HCT116 (cell line): ENCODE measurements around the gene RLN3. TPM values are rescaled to one million over a fixed set of nuclear protein-coding genes. Genes with fewer than 3 reads are reported as not detected.

Experiments used
- ATAC-seq: fragments of 200-7000 bp; cut with Tn5 transposase; 2 replicates; pipeline ENCODE4 v1.9.1; 2020; ENCODE audit warnings: mild to moderate bottlenecking, moderate library complexity
- BruUV-seq: library from RNA; stranded (reverse); fragments of 400-500 nt; replicated peaks from 2 replicates; lab custom pipeline; 2021; lab: Mats Ljungman, UMichigan
- CTCF ChIA-PET: fragments of 300-600 bp; sonication (Branson Sonifier 250); formaldehyde crosslinking; loops from one replicate; lab custom pipeline; 2021; ENCODE audit warnings: antibody characterized with exemption; lab: Charles Lee
- POLR2A ChIA-PET: fragments of 300-600, 350-600 bp; sonication (Branson Sonifier 250); formaldehyde crosslinking; loops from one replicate; lab custom pipeline; 2021; ENCODE audit warnings: antibody characterized with exemption; lab: Charles Lee
- RAD21 ChIA-PET, 2 experiments: fragments of 300-600 bp; sonication (Branson Sonifier 250); formaldehyde crosslinking; loops; one replicate each; lab custom pipeline; 2023; ENCODE audit warnings: low total read pairs in 2 of 2; ENCODE audit not compliant: uncharacterized antibody in 2 of 2, unreplicated experiment in 2 of 2, low non-redundant PET in 1 of 2; lab: Charles Lee
- DNase-seq: peaks from one replicate; pipeline ENCODE4 v3.0.0-alpha.2; 2010; ENCODE audit warnings: low read depth, low spot score
- H2AFZ ChIP-seq: fragments of 200-600 bp; shearing (Covaris generic), sonication (generic); 2 replicates; pipeline ENCODE4 v1.6.1; 2017; ENCODE audit warnings: low read depth, mixed run types, mixed read lengths, antibody characterized with exemption, low read length; ENCODE audit not compliant: poor library complexity, severe bottlenecking
- H3K27ac ChIP-seq: 2 replicates; pipeline ENCODE4 v1.5.1; 2012; ENCODE audit warnings: low read depth, low read length
- H3K27me3 ChIP-seq: fragments of 200-600 bp; sonication (generic); 2 replicates; pipeline ENCODE4 v1.6.1; 2016; ENCODE audit warnings: mixed run types, low read length, mixed read lengths; ENCODE audit not compliant: insufficient read depth
- H3K36me3 ChIP-seq, 2 experiments: fragments of 200-500 bp in 1 of 2; fragments of 200-600 bp in 1 of 2; sonication (Bioruptor generic) in 1 of 2; sonication (generic) in 1 of 2; 2 replicates each; pipeline versions ENCODE4 v1.5.1 to v1.6.1; 2014 to 2016; ENCODE audit warnings: low read length in 2 of 2, inconsistent platforms in 1 of 2, mixed read lengths in 1 of 2, mixed run types in 1 of 2; ENCODE audit not compliant: insufficient read depth in 2 of 2, control insufficient read depth in 1 of 2
- H3K4me1 ChIP-seq, 2 experiments: fragments of 200-600 bp in 1 of 2; sonication (generic) in 1 of 2; 2 replicates each; pipeline versions ENCODE4 v1.5.1 to v1.6.1; 2012 to 2017; ENCODE audit warnings: low read length in 2 of 2, inconsistent platforms in 1 of 2, mild to moderate bottlenecking in 1 of 2, mixed read lengths in 1 of 2, mixed run types in 1 of 2, moderate library complexity in 1 of 2; ENCODE audit not compliant: insufficient read depth in 2 of 2, control insufficient read depth in 1 of 2
- H3K4me2 ChIP-seq: fragments of 200-600 bp; sonication (generic); 2 replicates; pipeline ENCODE4 v1.6.1; 2017; ENCODE audit warnings: mixed run types, low read length, mixed read lengths
- H3K4me3 ChIP-seq, 2 experiments: fragments of 200-600 bp in 1 of 2; sonication (generic) in 1 of 2; replicated peaks in 1 of 2; 2 replicates each; pipeline ENCODE4 v1.5.1; 2011 to 2016; ENCODE audit warnings: low read length in 2 of 2, control low read depth in 1 of 2, low read depth in 1 of 2, mild to moderate bottlenecking in 1 of 2, mixed read lengths in 1 of 2, mixed run types in 1 of 2
- H3K79me2 ChIP-seq: fragments of 200-600 bp; sonication (generic); 2 replicates; pipeline ENCODE4 v1.6.1; 2017; ENCODE audit warnings: mild to moderate bottlenecking, mixed run types, low read length, moderate library complexity, mixed read lengths; ENCODE audit not compliant: insufficient read depth
- H3K9ac ChIP-seq: fragments of 200-600 bp; sonication (generic); 2 replicates; pipeline ENCODE4 v1.6.1; 2016; ENCODE audit warnings: low read length, mixed read lengths
- H3K9me2 ChIP-seq: fragments of 200-600 bp; sonication (generic), shearing (Covaris generic); 2 replicates; pipeline ENCODE4 v1.6.1; 2017; ENCODE audit warnings: mixed run types, mild to moderate bottlenecking, moderate library complexity; ENCODE audit not compliant: insufficient read depth
- H3K9me3 ChIP-seq, 2 experiments: fragments of 200-500 bp in 1 of 2; fragments of 200-600 bp in 1 of 2; sonication (Bioruptor generic) in 1 of 2; sonication (generic) in 1 of 2; 2 replicates each; pipeline ENCODE4 v1.6.1; 2014 to 2017; ENCODE audit warnings: low read length in 2 of 2, mixed read lengths in 2 of 2, inconsistent platforms in 1 of 2, low read depth in 1 of 2, mild to moderate bottlenecking in 1 of 2, mixed run types in 1 of 2, moderate library complexity in 1 of 2; ENCODE audit not compliant: control insufficient read depth in 1 of 2, insufficient read depth in 1 of 2
- H4K20me1 ChIP-seq: fragments of 200-600 bp; sonication (generic), shearing (Covaris generic); 2 replicates; pipeline ENCODE4 v1.6.1; 2017; ENCODE audit warnings: mixed run types, mild to moderate bottlenecking, moderate library complexity; ENCODE audit not compliant: insufficient read depth
- CEBPB ChIP-seq: IDR thresholded peaks from 2 replicates; pipeline ENCODE4 v1.6.1; 2012; ENCODE audit warnings: low read depth
- EGR1 ChIP-seq: IDR thresholded peaks from 2 replicates; pipeline ENCODE4 v1.6.1; 2012; ENCODE audit warnings: low read depth
- ELF1 ChIP-seq: IDR thresholded peaks from 2 replicates; pipeline ENCODE4 v1.6.1; 2012; ENCODE audit warnings: low read depth, borderline replicate concordance
- EZH2phosphoT487 ChIP-seq: fragments of 200-600 bp; IDR thresholded peaks from 2 replicates; pipeline ENCODE4 v1.6.1; 2018; ENCODE audit warnings: antibody characterized with exemption, borderline replicate concordance
- FOSL1 ChIP-seq: IDR thresholded peaks from 2 replicates; pipeline ENCODE4 v1.6.1; 2012; ENCODE audit warnings: low read depth
- JUND ChIP-seq: IDR thresholded peaks from 2 replicates; pipeline ENCODE4 v1.6.1; 2012
- POLR2AphosphoS5 ChIP-seq: IDR thresholded peaks from 2 replicates; pipeline ENCODE4 v1.6.1; 2011; ENCODE audit warnings: mild to moderate bottlenecking, low read depth, low read length, moderate library complexity
- RAD21 ChIP-seq: IDR thresholded peaks from 2 replicates; pipeline ENCODE4 v1.6.1; 2012; ENCODE audit warnings: low read depth, mild to moderate bottlenecking
- TCF7L2 ChIP-seq: IDR thresholded peaks from 2 replicates; pipeline ENCODE4 v1.7.0; 2011; ENCODE audit warnings: borderline replicate concordance, inconsistent platforms; ENCODE audit not compliant: insufficient read depth, insufficient read length; ENCODE audit errors: extremely low read depth
- ZFX ChIP-seq: fragments of 450-650 bp; IDR thresholded peaks from 2 replicates; pipeline ENCODE4 v1.6.1; 2017
- ZNF274 ChIP-seq: fragments of 200-500 bp; sonication (Bioruptor generic); IDR thresholded peaks from 2 replicates; pipeline ENCODE4 v1.6.1; 2014; ENCODE audit warnings: mild to moderate bottlenecking, low read depth, low read length, inconsistent platforms
- intact Hi-C: fragments of 100-400 bp; cut with micrococcal nuclease; formaldehyde crosslinking; loops from 2 replicates; pipeline ENCODE4 v1.10.0; 2022
- total RNA-seq: library from RNA; stranded (reverse); gene quantifications from one replicate; pipeline ENCODE4 v1.2.1, GENCODE V29; 2021; ENCODE audit not compliant: unreplicated experiment
- TF ChIP-seq, protein P1 (sequence below), 3 experiments: fragments of 200-600 bp in 1 of 3; sonication (generic) in 1 of 3; IDR thresholded peaks in 2 of 3; conservative IDR thresholded peaks in 1 of 3; 2 replicates each; pipeline ENCODE4 v1.5.1; 2012 to 2017; ENCODE audit warnings: low read depth in 2 of 3, low read length in 2 of 3, antibody characterized with exemption in 1 of 3, borderline replicate concordance in 1 of 3, control low read depth in 1 of 3, mild to moderate bottlenecking in 1 of 3, mixed read lengths in 1 of 3, mixed run types in 1 of 3, moderate library complexity in 1 of 3; ENCODE audit not compliant: insufficient read depth in 1 of 3
- TF ChIP-seq, protein P2 (sequence below): IDR thresholded peaks from 2 replicates; pipeline ENCODE4 v1.6.1; 2012; ENCODE audit warnings: low read depth
- TF ChIP-seq, protein P3 (sequence below): IDR thresholded peaks from 2 replicates; pipeline ENCODE4 v1.6.1; 2012
- TF ChIP-seq, protein P4 (sequence below): IDR thresholded peaks from 2 replicates; pipeline ENCODE4 v1.6.1; 2012

Gene RLN3
- total RNA-seq, 1 experiment from 2014 or later, result not detected

DNA sequence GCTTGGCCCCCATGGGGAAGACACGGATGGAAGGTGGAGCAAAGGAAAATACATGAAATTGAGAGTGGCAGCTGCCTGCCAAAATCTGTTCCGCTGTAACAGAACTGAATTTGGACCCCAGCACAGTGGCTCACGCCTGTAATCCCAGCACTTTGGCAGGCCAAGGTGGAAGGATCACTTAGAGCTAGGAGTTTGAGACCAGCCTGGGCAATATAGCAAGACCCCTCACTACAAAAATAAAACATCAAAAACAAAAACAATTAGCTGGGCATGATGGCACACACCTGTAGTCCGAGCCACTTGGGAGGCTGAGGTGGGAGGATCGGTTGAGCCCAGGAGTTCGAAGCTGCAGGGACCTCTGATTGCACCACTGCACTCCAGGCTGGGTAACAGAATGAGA, 24.5 kb downstream of the RLN3 start:
- POLR2A ChIA-PET, result interaction anchor here (0.6 kb wide), 1 partner anchor 29 kb away, joined by 3 read pairs; no protein-coding TSS in a partner anchor
- Histone ChIP-seq H3K9me2 (no peaks in the 10 kb centered on the region), H3K4me3 (no peak overlapping the region), H3K4me1 (peaks cover 0 to 6% of the 10 kb centered on the region in 2 experiments; a peak in 1 of 4 replicates), H4K20me1 (no peaks in the 10 kb centered on the region), H3K36me3 (peaks cover 0 to 6% of the 10 kb centered on the region in 2 experiments; a peak in 2 of 4 replicates), H3K27me3 (no peaks in the 10 kb centered on the region), H3K9me3 (no peaks in the 10 kb centered on the region), H3K27ac (no peak overlapping the region), H3K79me2 (no peaks in the 10 kb centered on the region), H2AFZ (no peak overlapping the region), H3K9ac (no peak overlapping the region), H3K4me2 (no peak overlapping the region)
- ATAC-seq (no peak), DNase-seq (no peak)
- BruUV-seq, result TSS peak; percentile 91
- intact Hi-C loops, result no loop called here
- TF ChIP-seq JUND (no peak), FOSL1 (no peak), ZFX (no peak), ZNF274 (no peak), ELF1 (no peak), CEBPB (no peak), POLR2AphosphoS5 (no peak)
- CTCF ChIA-PET, result interaction anchor here (1.2 kb wide), 1 partner anchor 10 kb away, joined by 7 read pairs; no protein-coding TSS in a partner anchor
- RAD21 ChIA-PET, result no interaction called here

DNA sequence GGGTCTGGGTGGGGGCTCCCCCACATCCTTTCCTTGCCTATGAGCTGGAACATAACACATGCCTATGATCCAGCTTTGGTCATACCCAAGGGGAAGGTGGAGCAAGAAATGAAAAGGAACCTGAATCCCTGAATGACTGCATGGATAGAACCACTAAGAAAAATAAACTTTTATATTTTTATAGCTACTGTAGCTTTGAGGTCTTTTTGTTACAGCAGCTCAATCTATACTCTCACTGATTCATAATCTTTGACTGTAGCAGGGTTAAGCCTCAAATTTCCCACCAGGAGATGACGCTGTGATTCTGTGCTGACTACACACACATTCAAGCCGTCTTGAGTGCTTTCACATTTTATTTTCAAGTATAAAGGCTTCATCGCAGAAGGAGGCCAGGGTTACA, 25.1 kb downstream of the RLN3 start:
- Histone ChIP-seq H3K4me3 (no peak overlapping the region), H3K9me3 (no peaks in the 10 kb centered on the region), H3K4me2 (no peak overlapping the region), H3K27ac (no peak overlapping the region), H3K4me1 (peaks cover 1 to 11% of the 10 kb centered on the region in 2 experiments), H4K20me1 (no peaks in the 10 kb centered on the region), H3K9ac (no peak overlapping the region), H3K9me2 (no peaks in the 10 kb centered on the region), H3K27me3 (no peaks in the 10 kb centered on the region), H3K36me3 (peaks cover 0 to 6% of the 10 kb centered on the region in 2 experiments; a peak in 2 of 4 replicates), H2AFZ (no peak overlapping the region), H3K79me2 (no peaks in the 10 kb centered on the region)
- ChIA-PET RAD21 (no interaction called here), POLR2A (interaction anchor here (0.6 kb wide), 1 partner anchor 29 kb away, joined by 3 read pairs; no protein-coding TSS in a partner anchor), CTCF (interaction anchor here (1.2 kb wide), 1 partner anchor 10 kb away, joined by 7 read pairs; no protein-coding TSS in a partner anchor)
- intact Hi-C loops, result no loop called here
- no TSS peak for BruUV-seq
- ATAC-seq (no peak), DNase-seq (no peak)
- TF ChIP-seq FOSL1 (no peak), RAD21 (no peak), POLR2AphosphoS5 (no peak), EZH2phosphoT487 (no peak), TCF7L2 (no peak), EGR1 (no peak), ZNF274 (no peak), ELF1 (no peak), CEBPB (no peak)
- TF ChIP-seq, protein P1, sequence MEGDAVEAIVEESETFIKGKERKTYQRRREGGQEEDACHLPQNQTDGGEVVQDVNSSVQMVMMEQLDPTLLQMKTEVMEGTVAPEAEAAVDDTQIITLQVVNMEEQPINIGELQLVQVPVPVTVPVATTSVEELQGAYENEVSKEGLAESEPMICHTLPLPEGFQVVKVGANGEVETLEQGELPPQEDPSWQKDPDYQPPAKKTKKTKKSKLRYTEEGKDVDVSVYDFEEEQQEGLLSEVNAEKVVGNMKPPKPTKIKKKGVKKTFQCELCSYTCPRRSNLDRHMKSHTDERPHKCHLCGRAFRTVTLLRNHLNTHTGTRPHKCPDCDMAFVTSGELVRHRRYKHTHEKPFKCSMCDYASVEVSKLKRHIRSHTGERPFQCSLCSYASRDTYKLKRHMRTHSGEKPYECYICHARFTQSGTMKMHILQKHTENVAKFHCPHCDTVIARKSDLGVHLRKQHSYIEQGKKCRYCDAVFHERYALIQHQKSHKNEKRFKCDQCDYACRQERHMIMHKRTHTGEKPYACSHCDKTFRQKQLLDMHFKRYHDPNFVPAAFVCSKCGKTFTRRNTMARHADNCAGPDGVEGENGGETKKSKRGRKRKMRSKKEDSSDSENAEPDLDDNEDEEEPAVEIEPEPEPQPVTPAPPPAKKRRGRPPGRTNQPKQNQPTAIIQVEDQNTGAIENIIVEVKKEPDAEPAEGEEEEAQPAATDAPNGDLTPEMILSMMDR (IDR thresholded peaks at IDR 0.05 in 2 of 3, conservative IDR thresholded peaks at IDR 0.05 in 1 of 3; ENCODE audit: borderline replicate concordance in 1 of 3, insufficient read depth in 1 of 3, low read depth in 2 of 3, low read length in 2 of 3), result no peak
- TF ChIP-seq, protein P2, sequence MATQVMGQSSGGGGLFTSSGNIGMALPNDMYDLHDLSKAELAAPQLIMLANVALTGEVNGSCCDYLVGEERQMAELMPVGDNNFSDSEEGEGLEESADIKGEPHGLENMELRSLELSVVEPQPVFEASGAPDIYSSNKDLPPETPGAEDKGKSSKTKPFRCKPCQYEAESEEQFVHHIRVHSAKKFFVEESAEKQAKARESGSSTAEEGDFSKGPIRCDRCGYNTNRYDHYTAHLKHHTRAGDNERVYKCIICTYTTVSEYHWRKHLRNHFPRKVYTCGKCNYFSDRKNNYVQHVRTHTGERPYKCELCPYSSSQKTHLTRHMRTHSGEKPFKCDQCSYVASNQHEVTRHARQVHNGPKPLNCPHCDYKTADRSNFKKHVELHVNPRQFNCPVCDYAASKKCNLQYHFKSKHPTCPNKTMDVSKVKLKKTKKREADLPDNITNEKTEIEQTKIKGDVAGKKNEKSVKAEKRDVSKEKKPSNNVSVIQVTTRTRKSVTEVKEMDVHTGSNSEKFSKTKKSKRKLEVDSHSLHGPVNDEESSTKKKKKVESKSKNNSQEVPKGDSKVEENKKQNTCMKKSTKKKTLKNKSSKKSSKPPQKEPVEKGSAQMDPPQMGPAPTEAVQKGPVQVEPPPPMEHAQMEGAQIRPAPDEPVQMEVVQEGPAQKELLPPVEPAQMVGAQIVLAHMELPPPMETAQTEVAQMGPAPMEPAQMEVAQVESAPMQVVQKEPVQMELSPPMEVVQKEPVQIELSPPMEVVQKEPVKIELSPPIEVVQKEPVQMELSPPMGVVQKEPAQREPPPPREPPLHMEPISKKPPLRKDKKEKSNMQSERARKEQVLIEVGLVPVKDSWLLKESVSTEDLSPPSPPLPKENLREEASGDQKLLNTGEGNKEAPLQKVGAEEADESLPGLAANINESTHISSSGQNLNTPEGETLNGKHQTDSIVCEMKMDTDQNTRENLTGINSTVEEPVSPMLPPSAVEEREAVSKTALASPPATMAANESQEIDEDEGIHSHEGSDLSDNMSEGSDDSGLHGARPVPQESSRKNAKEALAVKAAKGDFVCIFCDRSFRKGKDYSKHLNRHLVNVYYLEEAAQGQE, result no peak
- TF ChIP-seq, protein P3, sequence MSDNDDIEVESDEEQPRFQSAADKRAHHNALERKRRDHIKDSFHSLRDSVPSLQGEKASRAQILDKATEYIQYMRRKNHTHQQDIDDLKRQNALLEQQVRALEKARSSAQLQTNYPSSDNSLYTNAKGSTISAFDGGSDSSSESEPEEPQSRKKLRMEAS, result no peak
- TF ChIP-seq, protein P4, sequence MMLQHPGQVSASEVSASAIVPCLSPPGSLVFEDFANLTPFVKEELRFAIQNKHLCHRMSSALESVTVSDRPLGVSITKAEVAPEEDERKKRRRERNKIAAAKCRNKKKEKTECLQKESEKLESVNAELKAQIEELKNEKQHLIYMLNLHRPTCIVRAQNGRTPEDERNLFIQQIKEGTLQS, result no peak
